ACHN (cell line): ENCODE data around the gene ACTN1.

ENCODE experiments used
- DNase-seq: peaks from one replicate; pipeline ENCODE4 v3.0.0-alpha.2; 2015
- in situ Hi-C: cut with HindIII; loops from 2 replicates; pipeline ENCODE4 v1.10.0; 2017; ENCODE audit warnings: low sequenced_read_pairs, low pct_ligation_motif_present, low pct_unique_long_range_greater_than_20kb

ACTN1 gene

GRCh38 chr14:68886109-68886434 is 93.0 kb downstream of the ACTN1 start:
- in situ Hi-C loops = no loop called here
- DNase-seq = no peak

- no peak for DNase-seq
- in situ Hi-C loops = no loop called here
Observed at GRCh38 chr14:68885226-68886108, 93.6 kb downstream of the ACTN1 start.

GRCh38 chr14:68884031-68885030 is 94.8 kb downstream of the ACTN1 start:
- DNase-seq = peak; percentile 62
- in situ Hi-C loops = no loop called here

GRCh38 chr14:68882235-68882634 is 96.9 kb downstream of the ACTN1 start:
- DNase-seq = no peak
- in situ Hi-C loops = no loop called here

- in situ Hi-C loops = no loop called here
- no peak for DNase-seq
Observed at GRCh38 chr14:68881396-68881795, 97.7 kb downstream of the ACTN1 start.

- in situ Hi-C loops = no loop called here
- no peak for DNase-seq
Observed at GRCh38 chr14:68880581-68881105, 98.5 kb downstream of the ACTN1 start.

- in situ Hi-C loops = no loop called here
- no peak for DNase-seq
Observed at GRCh38 chr14:68879841-68880575, 99.1 kb downstream of the ACTN1 start.

- no peak for DNase-seq
- in situ Hi-C loops = no loop called here
Observed at GRCh38 chr14:68879321-68879781, 99.8 kb downstream of the ACTN1 start.

- in situ Hi-C loops = no loop called here
- DNase-seq = no peak
Observed at GRCh38 chr14:68878908-68879307, 100.2 kb downstream of the ACTN1 start.

GRCh38 chr14:68877993-68878575 is 101.0 kb downstream of the ACTN1 start:
- DNase-seq = no peak
- in situ Hi-C loops = no loop called here

- in situ Hi-C loops = no loop called here
- DNase-seq = no peak
Observed at GRCh38 chr14:68876976-68877375, 102.1 kb downstream of the ACTN1 start.

GRCh38 chr14:68874746-68875155 is 104.4 kb downstream of the ACTN1 start:
- in situ Hi-C loops = no loop called here
- no peak for DNase-seq

- in situ Hi-C loops = no loop called here
Observed at GRCh38 chr14:68873376-68873775, 105.7 kb downstream of the ACTN1 start.

GRCh38 chr14:68871392-68871791 is 107.7 kb downstream of the ACTN1 start:
- no peak for DNase-seq
- in situ Hi-C loops = no loop called here

More at GRCh38 chr14:68873376-68873775, 105.7 kb downstream of the ACTN1 start:
- DNase-seq = no peak

- in situ Hi-C loops = no loop called here
- no peak for DNase-seq
Observed at GRCh38 chr14:68866991-68867533, 112.0 kb downstream of the ACTN1 start.

GRCh38 chr14:68865542-68865941 is 113.6 kb downstream of the ACTN1 start:
- in situ Hi-C loops = no loop called here
- no peak for DNase-seq

GRCh38 chr14:68864361-68864750 is 114.7 kb downstream of the ACTN1 start:
- in situ Hi-C loops = no loop called here
- DNase-seq = no peak
